ENCODE data around the gene RPL36.
A peak's percentile ranks its signal among the peaks of the same experiment; 100 is the strongest.

DNA sequence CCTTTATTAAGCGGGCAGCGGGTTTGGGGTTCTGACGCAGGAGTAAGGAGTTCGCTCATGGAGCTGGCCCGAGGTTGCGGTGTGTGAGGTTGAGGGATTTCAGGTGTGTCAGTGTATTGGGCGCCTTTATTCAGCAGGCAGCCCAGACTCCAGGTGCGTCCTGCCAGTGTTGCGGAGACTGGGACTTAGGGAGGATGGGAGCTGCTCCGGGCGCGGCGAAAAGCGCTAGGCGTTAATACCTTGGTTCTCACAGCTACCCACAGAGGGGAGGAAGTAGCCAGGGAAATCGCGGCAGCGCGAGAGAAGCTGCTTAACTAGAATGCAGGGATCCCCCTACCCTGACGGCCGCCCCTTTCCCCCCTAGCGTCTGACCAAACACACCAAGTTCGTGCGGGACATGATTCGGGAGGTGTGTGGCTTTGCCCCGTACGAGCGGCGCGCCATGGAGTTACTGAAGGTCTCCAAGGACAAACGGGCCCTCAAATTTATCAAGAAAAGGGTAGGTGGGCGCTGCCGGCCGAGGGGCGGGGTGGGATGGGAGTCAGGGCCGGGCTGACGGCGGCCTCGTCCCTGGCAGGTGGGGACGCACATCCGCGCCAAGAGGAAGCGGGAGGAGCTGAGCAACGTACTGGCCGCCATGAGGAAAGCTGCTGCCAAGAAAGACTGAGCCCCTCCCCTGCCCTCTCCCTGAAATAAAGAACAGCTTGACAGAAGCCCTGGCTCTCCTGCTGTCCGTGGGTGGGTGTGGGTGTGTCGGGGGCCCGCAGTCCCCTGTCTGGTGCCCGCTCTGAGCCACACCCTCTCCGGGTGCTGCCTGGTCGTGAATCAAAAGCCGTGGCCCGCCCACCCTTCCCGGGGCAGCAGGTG, 1.1 kb downstream of the RPL36 start:
- TF ChIP-seq POLR2AphosphoS5 (IDR thresholded peaks at IDR 0.05) (peak in 1 of 2 donors; percentile 22), POLR2A (IDR thresholded peaks at IDR 0.05) (no peak), EP300 (IDR thresholded peaks at IDR 0.05) (no peak)
- TF ChIP-seq, protein P1, sequence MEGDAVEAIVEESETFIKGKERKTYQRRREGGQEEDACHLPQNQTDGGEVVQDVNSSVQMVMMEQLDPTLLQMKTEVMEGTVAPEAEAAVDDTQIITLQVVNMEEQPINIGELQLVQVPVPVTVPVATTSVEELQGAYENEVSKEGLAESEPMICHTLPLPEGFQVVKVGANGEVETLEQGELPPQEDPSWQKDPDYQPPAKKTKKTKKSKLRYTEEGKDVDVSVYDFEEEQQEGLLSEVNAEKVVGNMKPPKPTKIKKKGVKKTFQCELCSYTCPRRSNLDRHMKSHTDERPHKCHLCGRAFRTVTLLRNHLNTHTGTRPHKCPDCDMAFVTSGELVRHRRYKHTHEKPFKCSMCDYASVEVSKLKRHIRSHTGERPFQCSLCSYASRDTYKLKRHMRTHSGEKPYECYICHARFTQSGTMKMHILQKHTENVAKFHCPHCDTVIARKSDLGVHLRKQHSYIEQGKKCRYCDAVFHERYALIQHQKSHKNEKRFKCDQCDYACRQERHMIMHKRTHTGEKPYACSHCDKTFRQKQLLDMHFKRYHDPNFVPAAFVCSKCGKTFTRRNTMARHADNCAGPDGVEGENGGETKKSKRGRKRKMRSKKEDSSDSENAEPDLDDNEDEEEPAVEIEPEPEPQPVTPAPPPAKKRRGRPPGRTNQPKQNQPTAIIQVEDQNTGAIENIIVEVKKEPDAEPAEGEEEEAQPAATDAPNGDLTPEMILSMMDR (IDR thresholded peaks at IDR 0.05): no peak

Measured in upper lobe of left lung (tissue), 4 donors.